SK-N-SH treated with all-trans-retinoic acid at 6 μM for 48 hours (cell line): ENCODE measurements around the gene DENND5B.

Source experiments
- ARNTL ChIP-seq: fragments of 450-650 bp; formaldehyde crosslinking; IDR thresholded peaks from 2 replicates; pipeline ENCODE4 v1.5.0; 2020; ENCODE audit warnings: low read depth, mild to moderate bottlenecking, moderate library complexity, borderline replicate concordance
- BACH2 ChIP-seq: fragments of 250-450 bp; sonication (Bioruptor Pico); IDR thresholded peaks from 2 replicates; pipeline ENCODE4 v1.9.0; 2021; ENCODE audit warnings: mild to moderate bottlenecking, borderline replicate concordance
- CSDC2 ChIP-seq: fragments of 250-450 bp; sonication (Bioruptor Pico); IDR thresholded peaks from 2 replicates; pipeline ENCODE4 v1.5.0; 2020; ENCODE audit warnings: mild to moderate bottlenecking, moderate library complexity
- ESRRG ChIP-seq: fragments of 250-450 bp; sonication (Bioruptor Pico); IDR thresholded peaks from 2 replicates; pipeline ENCODE4 v1.6.1; 2021; ENCODE audit warnings: mild to moderate bottlenecking
- GLIS3 ChIP-seq: fragments of 250-450 bp; sonication (Bioruptor Pico); IDR thresholded peaks from 2 replicates; pipeline ENCODE4 v1.5.0; 2020; ENCODE audit warnings: mild to moderate bottlenecking, moderate library complexity
- ISL1 ChIP-seq: fragments of 250-450 bp; sonication (Bioruptor Pico); IDR thresholded peaks from 2 replicates; pipeline ENCODE4 v2.1.2; 2022; ENCODE audit warnings: mild to moderate bottlenecking, moderate library complexity
- PATZ1 ChIP-seq: fragments of 250-450 bp; sonication (Bioruptor Pico); IDR thresholded peaks from 2 replicates; pipeline ENCODE4 v1.8.0; 2020; ENCODE audit warnings: mild to moderate bottlenecking, moderate library complexity, borderline replicate concordance
- POU6F1 ChIP-seq: fragments of 250-450 bp; sonication (Bioruptor Pico); IDR thresholded peaks from 2 replicates; pipeline ENCODE4 v1.8.0; 2021; ENCODE audit warnings: low read depth, mild to moderate bottlenecking, moderate library complexity, borderline replicate concordance
- PPARA ChIP-seq: fragments of 250-450 bp; sonication (Bioruptor Pico); IDR thresholded peaks from 2 replicates; pipeline ENCODE4 v1.5.0; 2020; ENCODE audit warnings: mild to moderate bottlenecking, borderline replicate concordance
- TSHZ2 ChIP-seq: fragments of 250-450 bp; sonication (Bioruptor Pico); IDR thresholded peaks from 2 replicates; pipeline ENCODE4 v1.5.0; 2020; ENCODE audit warnings: mild to moderate bottlenecking, moderate library complexity
- ZFP3 ChIP-seq: fragments of 250-450 bp; sonication (Bioruptor Pico); IDR thresholded peaks from 2 replicates; pipeline ENCODE4 v1.5.0; 2020; ENCODE audit warnings: mild to moderate bottlenecking, moderate library complexity
- ZFP30 ChIP-seq: fragments of 450-650 bp; formaldehyde crosslinking; IDR thresholded peaks from 2 replicates; pipeline ENCODE4 v1.5.0; 2022; ENCODE audit warnings: mild to moderate bottlenecking, moderate library complexity
- ZNF8 ChIP-seq: fragments of 450-650 bp; formaldehyde crosslinking; IDR thresholded peaks from 2 replicates; pipeline ENCODE4 v1.5.0; 2020; ENCODE audit warnings: mild to moderate bottlenecking, moderate library complexity

- TF ChIP-seq ESRRG (CRISPR knock-in tag) (no peak), GLIS3 (CRISPR knock-in tag) (no peak), PATZ1 (no peak), POU6F1 (CRISPR knock-in tag) (no peak), ZFP30 (CRISPR knock-in tag) (no peak), TSHZ2 (no peak), ZNF8 (CRISPR knock-in tag) (no peak), ARNTL (CRISPR knock-in tag) (no peak), ZFP3 (CRISPR knock-in tag) (no peak), PPARA (no peak), BACH2 (CRISPR knock-in tag) (no peak), ISL1 (CRISPR knock-in tag) (no peak), CSDC2 (CRISPR knock-in tag) (no peak)
These were observed 114.5 kb downstream of the DENND5B start for GRCh38 chr12:31476437-31476836.
